Measurements from ENCODE around the gene CYP26C1.

Gene CYP26C1

DNA sequence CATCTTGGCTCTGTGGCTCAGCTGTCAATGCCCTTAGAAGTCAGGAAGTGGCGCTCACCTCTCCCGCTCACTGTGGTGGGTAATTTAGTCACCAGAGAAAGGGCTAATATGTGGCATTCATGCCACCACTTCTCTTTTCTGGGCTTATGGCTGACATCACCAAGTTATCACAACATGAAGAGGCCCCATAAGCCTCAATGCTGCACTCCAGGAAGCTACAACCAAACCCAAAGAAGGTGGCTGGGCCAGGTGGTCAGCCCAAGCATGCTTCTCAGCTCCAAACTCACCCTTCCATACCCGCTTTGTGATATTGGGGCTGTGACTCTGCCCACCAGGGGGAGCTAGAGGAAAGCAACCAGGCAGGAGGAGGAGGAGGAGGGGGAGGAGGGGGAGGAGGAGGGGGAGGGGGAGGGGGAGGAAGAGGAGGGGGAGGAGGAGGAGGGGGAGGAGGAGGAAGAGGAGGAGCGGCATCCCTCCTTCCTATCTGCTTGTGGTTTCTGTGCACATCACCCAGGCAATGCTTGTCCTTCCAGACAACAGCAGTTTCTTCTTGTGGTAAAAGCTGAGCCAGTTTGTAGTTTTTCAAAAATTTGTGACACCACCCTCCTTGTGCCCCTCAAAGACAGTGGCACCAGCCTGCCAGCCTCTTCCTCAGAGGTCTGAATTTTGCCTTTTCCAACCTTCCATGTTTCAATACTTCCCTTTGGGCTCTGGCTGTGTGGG is 55.2 kb downstream of the CYP26C1 start:
- no peak overlapping the region for H3K4me3 ChIP-seq (ENCODE audit: low read depth, low read length)
- TF ChIP-seq, protein P1, sequence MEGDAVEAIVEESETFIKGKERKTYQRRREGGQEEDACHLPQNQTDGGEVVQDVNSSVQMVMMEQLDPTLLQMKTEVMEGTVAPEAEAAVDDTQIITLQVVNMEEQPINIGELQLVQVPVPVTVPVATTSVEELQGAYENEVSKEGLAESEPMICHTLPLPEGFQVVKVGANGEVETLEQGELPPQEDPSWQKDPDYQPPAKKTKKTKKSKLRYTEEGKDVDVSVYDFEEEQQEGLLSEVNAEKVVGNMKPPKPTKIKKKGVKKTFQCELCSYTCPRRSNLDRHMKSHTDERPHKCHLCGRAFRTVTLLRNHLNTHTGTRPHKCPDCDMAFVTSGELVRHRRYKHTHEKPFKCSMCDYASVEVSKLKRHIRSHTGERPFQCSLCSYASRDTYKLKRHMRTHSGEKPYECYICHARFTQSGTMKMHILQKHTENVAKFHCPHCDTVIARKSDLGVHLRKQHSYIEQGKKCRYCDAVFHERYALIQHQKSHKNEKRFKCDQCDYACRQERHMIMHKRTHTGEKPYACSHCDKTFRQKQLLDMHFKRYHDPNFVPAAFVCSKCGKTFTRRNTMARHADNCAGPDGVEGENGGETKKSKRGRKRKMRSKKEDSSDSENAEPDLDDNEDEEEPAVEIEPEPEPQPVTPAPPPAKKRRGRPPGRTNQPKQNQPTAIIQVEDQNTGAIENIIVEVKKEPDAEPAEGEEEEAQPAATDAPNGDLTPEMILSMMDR (IDR thresholded peaks at IDR 0.05; ENCODE audit: insufficient read depth, low read depth, low read length, missing control alignments): peak; percentile 71
- DNase-seq (ENCODE audit: low read depth): peak; percentile 81

Data from GM12865 (cell line).